IMR-90 (cell line): Measurements from ENCODE around the gene NAA11. TPM values are rescaled to one million over a fixed set of nuclear protein-coding genes. Genes with fewer than 3 reads are reported as not detected.

Experiments
- ATAC-seq: fragments of 200-7000 bp; cut with Tn5 transposase; 2 replicates; pipeline ENCODE4 v1.9.1; 2020; ENCODE audit warnings: low read depth, mild to moderate bottlenecking, moderate library complexity
- BruUV-seq: library from RNA; stranded (reverse); fragments of 400-500 nt; replicated peaks from 2 replicates; lab custom pipeline; 2021; lab: Mats Ljungman, UMichigan
- CTCF ChIA-PET: fragments of 300-600 bp; formaldehyde crosslinking; extraction: SDS; loops from one replicate; lab custom pipeline; 2021; ENCODE audit warnings: antibody characterized with exemption; lab: Yijun Ruan, JAX
- POLR2A ChIA-PET: fragments of 300-600 bp; sonication (Branson Sonifier 250); formaldehyde crosslinking; loops from one replicate; lab custom pipeline; 2022; ENCODE audit warnings: antibody characterized with exemption; ENCODE audit not compliant: unreplicated experiment; lab: Charles Lee
- DNase-seq: peaks from one replicate; pipeline ENCODE4 v3.0.0; 2013
- H2AFZ ChIP-seq: replicated peaks from 2 replicates; pipeline ENCODE3; 2013; ENCODE audit warnings: low read length, mild to moderate bottlenecking; ENCODE audit not compliant: poor library complexity
- H2AK5ac ChIP-seq: 2 replicates; pipeline ENCODE4 v1.6.1; 2013; ENCODE audit warnings: low read depth, low read length, inconsistent platforms
- H2AK9ac ChIP-seq: replicated peaks from 2 replicates; pipeline ENCODE3; 2013; ENCODE audit warnings: mild to moderate bottlenecking, low read depth, low read length, moderate library complexity; ENCODE audit not compliant: poor library complexity
- H2BK120ac ChIP-seq: 2 replicates; pipeline ENCODE4 v1.6.1; 2013; ENCODE audit warnings: low read depth, low read length, inconsistent platforms
- H2BK15ac ChIP-seq: 3 replicates; pipeline ENCODE4 v1.6.1; 2013; ENCODE audit warnings: low read depth, low read length, inconsistent platforms
- H2BK20ac ChIP-seq: 2 replicates; pipeline ENCODE4 v1.6.1; 2013; ENCODE audit warnings: low read depth, mild to moderate bottlenecking, inconsistent platforms, low read length, moderate library complexity
- H2BK5ac ChIP-seq: 2 replicates; pipeline ENCODE4 v1.6.1; 2013; ENCODE audit warnings: mild to moderate bottlenecking, low read depth, low read length, inconsistent platforms; ENCODE audit not compliant: poor library complexity, severe bottlenecking
- H3K14ac ChIP-seq: replicated peaks from 2 replicates; pipeline ENCODE4 v1.6.1; 2013; ENCODE audit warnings: low read depth, low read length, inconsistent platforms
- H3K18ac ChIP-seq: 2 replicates; pipeline ENCODE4 v1.6.1; 2013; ENCODE audit warnings: low read depth, low read length, control low read depth
- H3K23ac ChIP-seq: 2 replicates; pipeline ENCODE4 v1.6.1; 2013; ENCODE audit warnings: low read depth, low read length, inconsistent platforms
- H3K27ac ChIP-seq: 2 replicates; pipeline ENCODE4 v1.5.1; 2013; ENCODE audit warnings: mild to moderate bottlenecking, control low read depth, low read length; ENCODE audit not compliant: insufficient read depth
- H3K27me3 ChIP-seq: 2 replicates; pipeline ENCODE4 v1.6.1; 2013; ENCODE audit warnings: low read length; ENCODE audit not compliant: control insufficient read depth, insufficient read depth
- H3K36me3 ChIP-seq: 2 replicates; pipeline ENCODE4 v1.6.1; 2013; ENCODE audit warnings: low read length, mixed read lengths; ENCODE audit not compliant: control insufficient read depth, insufficient read depth
- H3K4ac ChIP-seq: 2 replicates; pipeline ENCODE4 v1.6.1; 2013; ENCODE audit warnings: low read depth, low read length, inconsistent platforms
- H3K4me1 ChIP-seq: 2 replicates; pipeline ENCODE4 v1.6.1; 2013; ENCODE audit warnings: low read length, mixed read lengths; ENCODE audit not compliant: control insufficient read depth, insufficient read depth
- H3K4me2 ChIP-seq: 2 replicates; pipeline ENCODE4 v1.6.1; 2013; ENCODE audit warnings: low read depth, mild to moderate bottlenecking, control low read depth, low read length, moderate library complexity
- H3K4me3 ChIP-seq: 2 replicates; pipeline ENCODE4 v1.5.1; 2013; ENCODE audit warnings: low read depth, mild to moderate bottlenecking, control low read depth, low read length, moderate library complexity; ENCODE audit not compliant: insufficient read depth
- H3K56ac ChIP-seq: 2 replicates; pipeline ENCODE4 v1.6.1; 2013; ENCODE audit warnings: low read length, inconsistent platforms; ENCODE audit not compliant: insufficient read depth; ENCODE audit errors: extremely low read depth
- H3K79me1 ChIP-seq, 2 experiments: 2 replicates each; pipeline ENCODE4 v1.6.1; 2013; ENCODE audit warnings: low read length in 2 of 2, inconsistent platforms in 1 of 2, low read depth in 1 of 2
- H3K9ac ChIP-seq: 2 replicates; pipeline ENCODE4 v1.6.1; 2013; ENCODE audit warnings: low read depth, low read length, control low read depth
- H3K9me1 ChIP-seq: 2 replicates; pipeline ENCODE4 v1.6.1; 2013; ENCODE audit warnings: low read length, inconsistent platforms; ENCODE audit not compliant: insufficient read depth
- H3K9me3 ChIP-seq: 2 replicates; pipeline ENCODE4 v1.6.1; 2013; ENCODE audit warnings: low read length; ENCODE audit not compliant: control insufficient read depth, insufficient read depth
- H4K20me1 ChIP-seq: 2 replicates; pipeline ENCODE4 v1.6.1; 2013; ENCODE audit warnings: low read length, inconsistent platforms; ENCODE audit not compliant: insufficient read depth
- H4K5ac ChIP-seq: 2 replicates; pipeline ENCODE4 v1.6.1; 2013; ENCODE audit warnings: mild to moderate bottlenecking, low read depth, low read length, control low read depth
- H4K8ac ChIP-seq, 2 experiments: 2 replicates each; pipeline ENCODE4 v1.6.1; 2013; ENCODE audit warnings: low read depth in 2 of 2, low read length in 2 of 2, control low read depth in 1 of 2, inconsistent platforms in 1 of 2
- H4K91ac ChIP-seq: 2 replicates; pipeline ENCODE4 v1.6.1; 2013; ENCODE audit warnings: low read depth, low read length, inconsistent platforms; ENCODE audit not compliant: insufficient read depth
- BHLHE40 ChIP-seq: fragments of 150-350 bp; IDR thresholded peaks from 2 replicates; pipeline ENCODE4 v1.6.1; 2016; ENCODE audit warnings: mild to moderate bottlenecking, low read depth, low read length
- CEBPB ChIP-seq: IDR thresholded peaks from 2 replicates; pipeline ENCODE4 v1.6.1; 2012; ENCODE audit warnings: low read depth, low read length, improper control_type of control experiment
- CHD1 ChIP-seq: IDR thresholded peaks from 2 replicates; pipeline ENCODE4 v1.6.1; 2012; ENCODE audit warnings: low read depth, low read length, improper control_type of control experiment
- FOS ChIP-seq: fragments of 150-350 bp; IDR thresholded peaks from 2 replicates; pipeline ENCODE4 v1.6.1; 2016; ENCODE audit warnings: low read depth, low read length
- MAFK ChIP-seq: IDR thresholded peaks from 2 replicates; pipeline ENCODE4 v1.6.1; 2012; ENCODE audit warnings: low read depth, low read length, improper control_type of control experiment
- MAZ ChIP-seq: IDR thresholded peaks from 2 replicates; pipeline ENCODE4 v1.6.1; 2012; ENCODE audit warnings: low read depth, mild to moderate bottlenecking, low read length, improper control_type of control experiment, moderate library complexity, borderline replicate concordance
- MXI1 ChIP-seq: IDR thresholded peaks from 2 replicates; pipeline ENCODE4 v1.6.1; 2012; ENCODE audit warnings: low read depth, mild to moderate bottlenecking, low read length, moderate library complexity, borderline replicate concordance
- NFE2L2 ChIP-seq: fragments of 150-350 bp; IDR thresholded peaks from 2 replicates; pipeline ENCODE4 v1.6.1; 2016; ENCODE audit warnings: low read depth, mild to moderate bottlenecking, low read length
- POLR2A ChIP-seq: IDR thresholded peaks from 2 replicates; pipeline ENCODE4 v1.6.1; 2012; ENCODE audit warnings: mild to moderate bottlenecking, low read depth, low read length
- RAD21 ChIP-seq: IDR thresholded peaks from 2 replicates; pipeline ENCODE4 v1.6.1; 2012; ENCODE audit warnings: low read length, improper control_type of control experiment
- RCOR1 ChIP-seq: IDR thresholded peaks from 2 replicates; pipeline ENCODE4 v1.6.1; 2012; ENCODE audit warnings: mild to moderate bottlenecking, low read length, improper control_type of control experiment; ENCODE audit not compliant: insufficient replicate concordance
- RFX5 ChIP-seq: IDR thresholded peaks from 2 replicates; pipeline ENCODE4 v1.8.0; 2012; ENCODE audit warnings: low read depth, mild to moderate bottlenecking, low read length, moderate library complexity
- SMC3 ChIP-seq: fragments of 150-350 bp; IDR thresholded peaks from 2 replicates; pipeline ENCODE4 v1.6.1; 2016; ENCODE audit warnings: low read depth, mild to moderate bottlenecking, antibody characterized with exemption, low read length, moderate library complexity
- WGBS, 2 experiments: methylation state at CpG; one replicate each; pipeline versions ENCODE4 v1.1.5 to v1.1.7; 2013; ENCODE audit warnings: missing lambda C conversion rate in 2 of 2; ENCODE audit not compliant: insufficient read length in 1 of 2; ENCODE audit errors: extremely low coverage in 2 of 2; 5-methylcytosine and 5-hydroxymethylcytosine counted together
- dilution Hi-C: fragments of 300-500 bp; cut with HindIII; formaldehyde crosslinking; loops from one replicate; pipeline ENCODE4 v1.14.3; 2018; ENCODE audit warnings: low sequenced_read_pairs; ENCODE audit not compliant: unreplicated experiment
- in situ Hi-C: fragments of 300-500 bp; cut with MboI; formaldehyde crosslinking; loops from 3 replicates; pipeline ENCODE4 v1.14.3; 2019; ENCODE audit warnings: low sequenced_read_pairs, inconsistent platforms, mixed read lengths
- intact Hi-C: fragments of 100-400 bp; cut with micrococcal nuclease; formaldehyde crosslinking; loops from 2 replicates; pipeline ENCODE4 v1.10.0; 2022
- polyA plus RNA-seq, 3 experiments: library from polyadenylated mRNA; depleted of rRNA; stranded (reverse); fragments of >200 nt; gene quantifications; 2 replicates each; pipeline ENCODE4 v1.2.3, GENCODE V29; 2012; ENCODE audit warnings: low replicate concordance in 1 of 3
- total RNA-seq: library from RNA; depleted of rRNA; stranded (reverse); fragments of >200 nt; gene quantifications from 2 replicates; pipeline ENCODE4 v1.2.3, GENCODE V29; 2012
- TF ChIP-seq, protein P1 (sequence below): fragments of 150-350 bp; IDR thresholded peaks from 2 replicates; pipeline ENCODE4 v1.6.1; 2017; ENCODE audit warnings: mild to moderate bottlenecking, antibody characterized with exemption, low read length, low read depth
- TF ChIP-seq, protein P2 (sequence below): fragments of 150-350 bp; IDR thresholded peaks from 2 replicates; pipeline ENCODE4 v1.6.1; 2016; ENCODE audit warnings: low read depth, mild to moderate bottlenecking, low read length, moderate library complexity, borderline replicate concordance
- TF ChIP-seq, protein P3 (sequence below): conservative IDR thresholded peaks from 2 replicates; pipeline ENCODE4 v1.5.1; 2012; ENCODE audit warnings: mild to moderate bottlenecking, low read depth, low read length, improper control_type of control experiment

The NAA11 gene
- total and polyA plus RNA-seq, 2 of the 4 experiments (the other 2 are of a cell fraction): not detected

DNA sequence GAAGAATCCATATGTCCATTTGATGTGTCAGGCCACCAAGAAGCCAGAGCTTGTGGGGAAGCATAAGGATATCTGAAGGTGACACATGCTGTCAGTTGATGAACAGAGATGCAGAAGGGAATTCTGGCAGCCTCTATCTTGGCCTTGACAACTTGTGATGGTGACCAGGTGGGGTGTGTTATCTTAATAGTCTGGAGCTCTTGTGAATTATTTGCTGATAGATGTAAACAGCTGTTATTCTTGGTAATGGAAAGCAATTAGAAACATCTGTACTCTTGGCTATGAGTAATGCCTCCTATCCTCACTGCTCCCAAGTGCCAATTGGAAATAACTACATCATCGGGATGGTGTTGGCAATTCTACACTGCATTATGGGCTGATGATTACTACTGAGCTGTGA lies 51.9 kb downstream of the NAA11 start:
- no peaks in the 10 kb centered on the region for H3K4me1 ChIP-seq
- H3K4ac ChIP-seq: no peak overlapping the region
- ChIA-PET CTCF (no interaction called here), POLR2A (no interaction called here)
- no peak overlapping the region for H3K14ac ChIP-seq
- H4K20me1 ChIP-seq: no peaks in the 10 kb centered on the region
- no peak overlapping the region for H4K5ac ChIP-seq
- no peak overlapping the region for H4K8ac ChIP-seq
- DNase-seq (no peak), ATAC-seq (no peak)
- no peak overlapping the region for H3K4me3 ChIP-seq
- no peak overlapping the region for H2AFZ ChIP-seq
- H2AK9ac ChIP-seq: no peak overlapping the region
- WGBS, 2 experiments: no CpG with 5 or more reads among the region's 1 CpG
- no peak overlapping the region for H3K4me2 ChIP-seq
- H2BK20ac ChIP-seq: no peak overlapping the region
- H3K23ac ChIP-seq: no peak overlapping the region
- H2AK5ac ChIP-seq: no peak overlapping the region
- in situ Hi-C loops (no loop called here), intact Hi-C loops (no loop called here), dilution Hi-C loops (no loop called here)
- no peak overlapping the region for H3K9ac ChIP-seq
- H2BK5ac ChIP-seq: no peak overlapping the region
- H3K18ac ChIP-seq: no peak overlapping the region
- no peaks in the 10 kb centered on the region for H3K9me1 ChIP-seq
- H3K9me3 ChIP-seq: no peaks in the 10 kb centered on the region
- TF ChIP-seq BHLHE40: no peak
- TF ChIP-seq RCOR1: no peak
- no peak for TF ChIP-seq SMC3
- TF ChIP-seq MAZ: no peak
- TF ChIP-seq CHD1: no peak
- TF ChIP-seq MXI1: no peak
- no peak for TF ChIP-seq NFE2L2
- TF ChIP-seq POLR2A: no peak
- TF ChIP-seq, protein P1, sequence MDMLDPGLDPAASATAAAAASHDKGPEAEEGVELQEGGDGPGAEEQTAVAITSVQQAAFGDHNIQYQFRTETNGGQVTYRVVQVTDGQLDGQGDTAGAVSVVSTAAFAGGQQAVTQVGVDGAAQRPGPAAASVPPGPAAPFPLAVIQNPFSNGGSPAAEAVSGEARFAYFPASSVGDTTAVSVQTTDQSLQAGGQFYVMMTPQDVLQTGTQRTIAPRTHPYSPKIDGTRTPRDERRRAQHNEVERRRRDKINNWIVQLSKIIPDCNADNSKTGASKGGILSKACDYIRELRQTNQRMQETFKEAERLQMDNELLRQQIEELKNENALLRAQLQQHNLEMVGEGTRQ: no peak
- TF ChIP-seq, protein P2, sequence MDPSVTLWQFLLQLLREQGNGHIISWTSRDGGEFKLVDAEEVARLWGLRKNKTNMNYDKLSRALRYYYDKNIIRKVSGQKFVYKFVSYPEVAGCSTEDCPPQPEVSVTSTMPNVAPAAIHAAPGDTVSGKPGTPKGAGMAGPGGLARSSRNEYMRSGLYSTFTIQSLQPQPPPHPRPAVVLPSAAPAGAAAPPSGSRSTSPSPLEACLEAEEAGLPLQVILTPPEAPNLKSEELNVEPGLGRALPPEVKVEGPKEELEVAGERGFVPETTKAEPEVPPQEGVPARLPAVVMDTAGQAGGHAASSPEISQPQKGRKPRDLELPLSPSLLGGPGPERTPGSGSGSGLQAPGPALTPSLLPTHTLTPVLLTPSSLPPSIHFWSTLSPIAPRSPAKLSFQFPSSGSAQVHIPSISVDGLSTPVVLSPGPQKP: no peak
- no peak for TF ChIP-seq MAFK
- TF ChIP-seq RFX5: no peak
- TF ChIP-seq CEBPB: no peak
- no peak for TF ChIP-seq FOS
- no peak for TF ChIP-seq RAD21
- TF ChIP-seq, protein P3, sequence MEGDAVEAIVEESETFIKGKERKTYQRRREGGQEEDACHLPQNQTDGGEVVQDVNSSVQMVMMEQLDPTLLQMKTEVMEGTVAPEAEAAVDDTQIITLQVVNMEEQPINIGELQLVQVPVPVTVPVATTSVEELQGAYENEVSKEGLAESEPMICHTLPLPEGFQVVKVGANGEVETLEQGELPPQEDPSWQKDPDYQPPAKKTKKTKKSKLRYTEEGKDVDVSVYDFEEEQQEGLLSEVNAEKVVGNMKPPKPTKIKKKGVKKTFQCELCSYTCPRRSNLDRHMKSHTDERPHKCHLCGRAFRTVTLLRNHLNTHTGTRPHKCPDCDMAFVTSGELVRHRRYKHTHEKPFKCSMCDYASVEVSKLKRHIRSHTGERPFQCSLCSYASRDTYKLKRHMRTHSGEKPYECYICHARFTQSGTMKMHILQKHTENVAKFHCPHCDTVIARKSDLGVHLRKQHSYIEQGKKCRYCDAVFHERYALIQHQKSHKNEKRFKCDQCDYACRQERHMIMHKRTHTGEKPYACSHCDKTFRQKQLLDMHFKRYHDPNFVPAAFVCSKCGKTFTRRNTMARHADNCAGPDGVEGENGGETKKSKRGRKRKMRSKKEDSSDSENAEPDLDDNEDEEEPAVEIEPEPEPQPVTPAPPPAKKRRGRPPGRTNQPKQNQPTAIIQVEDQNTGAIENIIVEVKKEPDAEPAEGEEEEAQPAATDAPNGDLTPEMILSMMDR: no peak
- no peak overlapping the region for H3K56ac ChIP-seq
- BruUV-seq: no TSS peak
- no peak overlapping the region for H2BK15ac ChIP-seq
- H3K27me3 ChIP-seq: no peaks in the 10 kb centered on the region
- H4K91ac ChIP-seq: no peak overlapping the region
- no peaks in the 10 kb centered on the region for H3K79me1 ChIP-seq
- H3K36me3 ChIP-seq: no peaks in the 10 kb centered on the region
- no peak overlapping the region for H2BK120ac ChIP-seq
- no peak overlapping the region for H3K27ac ChIP-seq
